ENCODE results near the gene NATD1.
A peak's percentile ranks its signal among the peaks of the same experiment; 100 is the strongest.
"Not testable (repeated sequence)": the region's sequence is repeated elsewhere in the genome, so short reads cannot be mapped to it uniquely, and the experiment has no call there.

The NATD1 gene

GRCh38 chr17:21247552-21248258 lies 5.5 kb downstream of the NATD1 start:
- ATAC-seq (no peak), DNase-seq (no peak)

GRCh38 chr17:21246698-21247097 lies 6.5 kb downstream of the NATD1 start:
- ATAC-seq (no peak), DNase-seq (no peak)

- ATAC-seq (no peak), DNase-seq (no peak)
Measured at GRCh38 chr17:21245639-21246084, 7.5 kb downstream of the NATD1 start.

GRCh38 chr17:21243516-21244303 lies 9.5 kb downstream of the NATD1 start:
- no peak for ATAC-seq

GRCh38 chr17:21242780-21243515 lies 10.3 kb downstream of the NATD1 start:
- DNase-seq (no peak), ATAC-seq (no peak)

More at GRCh38 chr17:21243516-21244303, 9.5 kb downstream of the NATD1 start:
- no peak for DNase-seq

GRCh38 chr17:21242026-21242697 lies 11.0 kb downstream of the NATD1 start:
- DNase-seq (no peak), ATAC-seq (no peak)

- no peak for ATAC-seq
Measured at GRCh38 chr17:21241564-21241963, 11.6 kb downstream of the NATD1 start.

GRCh38 chr17:21240369-21241055 lies 12.7 kb downstream of the NATD1 start:
- no peak for DNase-seq
- no peak for ATAC-seq

More at GRCh38 chr17:21241564-21241963, 11.6 kb downstream of the NATD1 start:
- no peak for DNase-seq

GRCh38 chr17:21239680-21240368 lies 13.4 kb downstream of the NATD1 start:
- ATAC-seq = peak; percentile 41

GRCh38 chr17:21235921-21236320 lies 17.3 kb downstream of the NATD1 start:
- no peak for DNase-seq
- ATAC-seq = no peak

More at GRCh38 chr17:21239680-21240368, 13.4 kb downstream of the NATD1 start:
- DNase-seq = no peak

GRCh38 chr17:21233581-21234347 lies 19.4 kb downstream of the NATD1 start:
- no peak for ATAC-seq

GRCh38 chr17:21232033-21232749 lies 21.0 kb downstream of the NATD1 start:
- ATAC-seq (no peak), DNase-seq (no peak)

More at GRCh38 chr17:21233581-21234347, 19.4 kb downstream of the NATD1 start:
- no peak for DNase-seq

GRCh38 chr17:21231533-21231932 lies 21.7 kb downstream of the NATD1 start:
- DNase-seq (no peak), ATAC-seq (no peak)

- ATAC-seq = no peak
- DNase-seq = no peak
Measured at GRCh38 chr17:21228845-21229244, 24.4 kb downstream of the NATD1 start.

- ATAC-seq = no peak
Measured at GRCh38 chr17:21228111-21228510, 25.1 kb downstream of the NATD1 start.

GRCh38 chr17:21227277-21227676 lies 25.9 kb downstream of the NATD1 start:
- not testable (repeated sequence) for ATAC-seq, DNase-seq

More at GRCh38 chr17:21228111-21228510, 25.1 kb downstream of the NATD1 start:
- DNase-seq = no peak

GRCh38 chr17:21223086-21223485 lies 30.1 kb downstream of the NATD1 start:
- DNase-seq (no peak), ATAC-seq (no peak)

- ATAC-seq = no peak
- DNase-seq = no peak
Measured at GRCh38 chr17:21218831-21219380, 34.3 kb downstream of the NATD1 start.

GRCh38 chr17:21218101-21218500 lies 35.1 kb downstream of the NATD1 start:
- peak; percentile 15 for ATAC-seq
- DNase-seq = peak; percentile 53

Data from stimulated activated naive CD8-positive, alpha-beta T cell treated with anti-CD3 and anti-CD28 coated beads, Interleukin-15, Interleukin-2, amounts not matched to agents 100 U/mL and 50 U/mL, for 24 hours (primary cell).